HL-60 (cell line): ENCODE results near the gene ERO1A.

ENCODE experiments used
- DNase-seq, 2 experiments: peaks; one replicate each; pipeline ENCODE4 v3.0.0-alpha.2; 2010 to 2020; ENCODE audit warnings: low read depth in 1 of 2, low spot score in 1 of 2
- H3K27ac ChIP-seq: fragments of 250-450 bp; sonication (Bioruptor Pico); replicated peaks from 2 replicates; pipeline ENCODE4 v1.5.1; 2020; ENCODE audit warnings: mild to moderate bottlenecking, moderate library complexity
- H3K27me3 ChIP-seq: fragments of 250-450 bp; sonication (Bioruptor Pico); 2 replicates; pipeline ENCODE4 v1.5.1; 2021; ENCODE audit warnings: mild to moderate bottlenecking, moderate library complexity; ENCODE audit not compliant: insufficient read depth, poor library complexity, severe bottlenecking
- H3K4me3 ChIP-seq: replicated peaks from 2 replicates; pipeline ENCODE4 v1.5.1; 2011; ENCODE audit warnings: mild to moderate bottlenecking, control low read depth, low read length; ENCODE audit not compliant: insufficient read depth
- GABPA ChIP-seq: IDR thresholded peaks from 2 replicates; pipeline ENCODE4 v1.6.1; 2012; ENCODE audit warnings: low read depth
- POLR2AphosphoS5 ChIP-seq: IDR thresholded peaks from 2 replicates; pipeline ENCODE4 v1.6.1; 2012; ENCODE audit warnings: low read depth
- SPI1 ChIP-seq: IDR thresholded peaks from 2 replicates; pipeline ENCODE4 v1.6.1; 2012; ENCODE audit warnings: low read depth, mild to moderate bottlenecking, borderline replicate concordance
- TF ChIP-seq, protein P1 (sequence below): IDR thresholded peaks from 2 replicates; pipeline ENCODE4 v1.6.1; 2012; ENCODE audit warnings: low read depth; ENCODE audit not compliant: insufficient replicate concordance
- TF ChIP-seq, protein P2 (sequence below): IDR thresholded peaks from one replicate; pipeline ENCODE4 v1.5.1; 2011; ENCODE audit warnings: low read length, control low read depth, inconsistent platforms; ENCODE audit not compliant: insufficient read depth

Gene ERO1A

DNA sequence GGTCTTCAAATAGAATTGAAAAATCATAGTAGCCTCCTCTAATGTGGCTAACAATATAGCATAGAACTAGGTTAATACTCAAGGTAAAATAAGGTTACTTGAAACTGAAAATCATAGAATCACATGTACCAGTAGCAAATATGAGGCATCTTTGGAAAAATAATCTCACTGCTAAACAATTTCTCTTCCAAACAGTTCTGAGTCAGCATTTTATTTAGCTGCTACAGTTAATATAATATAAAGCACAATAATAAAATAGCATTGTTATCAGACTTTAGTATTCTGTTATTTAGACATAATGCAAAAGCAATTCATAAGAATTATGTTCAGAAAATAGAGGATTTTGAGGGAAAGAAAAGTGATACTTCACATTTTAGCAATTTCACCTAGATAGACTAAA, 35.0 kb downstream of the ERO1A start:
- DNase-seq = no peak
- Histone ChIP-seq H3K27me3 (no peaks in the 10 kb centered on the region), H3K4me3 (no peak overlapping the region), H3K27ac (no peak overlapping the region)
- TF ChIP-seq, protein P1, sequence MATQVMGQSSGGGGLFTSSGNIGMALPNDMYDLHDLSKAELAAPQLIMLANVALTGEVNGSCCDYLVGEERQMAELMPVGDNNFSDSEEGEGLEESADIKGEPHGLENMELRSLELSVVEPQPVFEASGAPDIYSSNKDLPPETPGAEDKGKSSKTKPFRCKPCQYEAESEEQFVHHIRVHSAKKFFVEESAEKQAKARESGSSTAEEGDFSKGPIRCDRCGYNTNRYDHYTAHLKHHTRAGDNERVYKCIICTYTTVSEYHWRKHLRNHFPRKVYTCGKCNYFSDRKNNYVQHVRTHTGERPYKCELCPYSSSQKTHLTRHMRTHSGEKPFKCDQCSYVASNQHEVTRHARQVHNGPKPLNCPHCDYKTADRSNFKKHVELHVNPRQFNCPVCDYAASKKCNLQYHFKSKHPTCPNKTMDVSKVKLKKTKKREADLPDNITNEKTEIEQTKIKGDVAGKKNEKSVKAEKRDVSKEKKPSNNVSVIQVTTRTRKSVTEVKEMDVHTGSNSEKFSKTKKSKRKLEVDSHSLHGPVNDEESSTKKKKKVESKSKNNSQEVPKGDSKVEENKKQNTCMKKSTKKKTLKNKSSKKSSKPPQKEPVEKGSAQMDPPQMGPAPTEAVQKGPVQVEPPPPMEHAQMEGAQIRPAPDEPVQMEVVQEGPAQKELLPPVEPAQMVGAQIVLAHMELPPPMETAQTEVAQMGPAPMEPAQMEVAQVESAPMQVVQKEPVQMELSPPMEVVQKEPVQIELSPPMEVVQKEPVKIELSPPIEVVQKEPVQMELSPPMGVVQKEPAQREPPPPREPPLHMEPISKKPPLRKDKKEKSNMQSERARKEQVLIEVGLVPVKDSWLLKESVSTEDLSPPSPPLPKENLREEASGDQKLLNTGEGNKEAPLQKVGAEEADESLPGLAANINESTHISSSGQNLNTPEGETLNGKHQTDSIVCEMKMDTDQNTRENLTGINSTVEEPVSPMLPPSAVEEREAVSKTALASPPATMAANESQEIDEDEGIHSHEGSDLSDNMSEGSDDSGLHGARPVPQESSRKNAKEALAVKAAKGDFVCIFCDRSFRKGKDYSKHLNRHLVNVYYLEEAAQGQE = no peak
- TF ChIP-seq, protein P2, sequence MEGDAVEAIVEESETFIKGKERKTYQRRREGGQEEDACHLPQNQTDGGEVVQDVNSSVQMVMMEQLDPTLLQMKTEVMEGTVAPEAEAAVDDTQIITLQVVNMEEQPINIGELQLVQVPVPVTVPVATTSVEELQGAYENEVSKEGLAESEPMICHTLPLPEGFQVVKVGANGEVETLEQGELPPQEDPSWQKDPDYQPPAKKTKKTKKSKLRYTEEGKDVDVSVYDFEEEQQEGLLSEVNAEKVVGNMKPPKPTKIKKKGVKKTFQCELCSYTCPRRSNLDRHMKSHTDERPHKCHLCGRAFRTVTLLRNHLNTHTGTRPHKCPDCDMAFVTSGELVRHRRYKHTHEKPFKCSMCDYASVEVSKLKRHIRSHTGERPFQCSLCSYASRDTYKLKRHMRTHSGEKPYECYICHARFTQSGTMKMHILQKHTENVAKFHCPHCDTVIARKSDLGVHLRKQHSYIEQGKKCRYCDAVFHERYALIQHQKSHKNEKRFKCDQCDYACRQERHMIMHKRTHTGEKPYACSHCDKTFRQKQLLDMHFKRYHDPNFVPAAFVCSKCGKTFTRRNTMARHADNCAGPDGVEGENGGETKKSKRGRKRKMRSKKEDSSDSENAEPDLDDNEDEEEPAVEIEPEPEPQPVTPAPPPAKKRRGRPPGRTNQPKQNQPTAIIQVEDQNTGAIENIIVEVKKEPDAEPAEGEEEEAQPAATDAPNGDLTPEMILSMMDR = no peak
- TF ChIP-seq GABPA (no peak), POLR2AphosphoS5 (no peak), SPI1 (no peak)

DNA sequence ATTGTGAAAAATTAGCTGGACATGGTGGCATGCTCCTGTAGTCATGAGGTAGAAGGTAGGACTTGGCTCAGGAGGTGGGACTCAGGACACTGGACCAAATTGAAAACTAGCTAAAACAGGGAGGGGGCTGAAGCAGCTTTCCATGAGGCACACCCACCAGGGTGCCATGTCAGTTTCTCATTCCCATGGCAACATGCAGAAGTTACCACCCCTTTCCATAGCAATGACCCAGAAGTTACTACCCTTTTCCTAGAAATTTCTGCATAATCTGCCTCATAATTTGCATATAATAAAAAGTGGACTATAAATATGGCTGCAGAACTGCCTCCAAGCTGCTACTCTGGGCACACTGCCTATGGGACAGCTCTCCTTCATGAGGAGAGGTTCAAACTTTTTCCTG, 38.5 kb downstream of the ERO1A start:
- no peak for DNase-seq
- Histone ChIP-seq H3K4me3 (no peak overlapping the region), H3K27ac (no peak overlapping the region), H3K27me3 (no peaks in the 10 kb centered on the region)
- TF ChIP-seq, protein P1 = no peak
- TF ChIP-seq, protein P2 = no peak
- TF ChIP-seq SPI1 = no peak
- no peak for TF ChIP-seq GABPA
- no peak for TF ChIP-seq POLR2AphosphoS5

DNA sequence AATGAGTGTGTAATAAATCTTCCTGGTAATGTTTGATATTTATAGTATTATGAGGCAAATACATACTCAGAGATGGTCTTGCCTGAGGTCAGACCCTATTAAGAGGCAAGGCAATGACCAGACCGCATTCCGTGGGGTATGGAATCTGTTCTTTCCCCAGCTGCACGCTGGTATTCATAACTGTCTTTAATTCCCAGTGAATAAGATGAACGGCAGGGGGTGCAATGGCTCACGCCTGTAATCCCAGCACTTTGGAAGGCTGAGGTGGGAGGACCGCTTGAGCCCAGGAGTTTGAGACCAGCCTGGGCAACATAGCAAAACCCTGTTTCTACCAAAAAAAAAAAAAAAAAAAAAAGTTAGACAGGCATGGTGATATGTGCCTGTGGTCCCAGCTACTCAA, 44.6 kb downstream of the ERO1A start:
- no peak overlapping the region for H3K27ac ChIP-seq
- TF ChIP-seq SPI1 (no peak), POLR2AphosphoS5 (no peak), GABPA (no peak)
- TF ChIP-seq, protein P1 = no peak
- TF ChIP-seq, protein P2 = no peak
- DNase-seq = no peak
- H3K27me3 ChIP-seq = no peaks in the 10 kb centered on the region
- H3K4me3 ChIP-seq = no peak overlapping the region
